ENCODE results near the gene PCDHB11.

PCDHB11 gene

DNA sequence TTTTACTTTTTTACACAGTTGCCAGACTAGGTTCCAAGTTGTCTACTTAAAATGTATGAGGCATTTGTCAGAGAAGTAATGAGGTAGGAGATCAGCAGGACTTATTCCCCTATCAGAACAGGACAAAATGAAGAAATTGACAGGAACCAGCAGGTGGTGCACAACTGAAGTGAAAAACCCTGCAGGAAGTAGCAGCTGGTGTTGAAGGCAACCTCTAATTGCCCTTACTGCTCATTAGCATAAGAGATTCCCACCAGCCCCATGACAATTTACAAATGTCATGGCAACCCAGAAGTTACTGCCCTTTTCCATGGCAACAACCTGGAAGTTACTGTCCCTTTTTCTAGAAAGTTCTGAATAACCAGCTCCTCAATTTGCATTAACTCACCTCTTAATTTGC is 51.1 kb downstream of the PCDHB11 start:
- DNase-seq (ENCODE audit: low read depth): no peak
- no peak overlapping the region for H3K4me3 ChIP-seq (ENCODE audit: low read length)
- TF ChIP-seq, protein P1, sequence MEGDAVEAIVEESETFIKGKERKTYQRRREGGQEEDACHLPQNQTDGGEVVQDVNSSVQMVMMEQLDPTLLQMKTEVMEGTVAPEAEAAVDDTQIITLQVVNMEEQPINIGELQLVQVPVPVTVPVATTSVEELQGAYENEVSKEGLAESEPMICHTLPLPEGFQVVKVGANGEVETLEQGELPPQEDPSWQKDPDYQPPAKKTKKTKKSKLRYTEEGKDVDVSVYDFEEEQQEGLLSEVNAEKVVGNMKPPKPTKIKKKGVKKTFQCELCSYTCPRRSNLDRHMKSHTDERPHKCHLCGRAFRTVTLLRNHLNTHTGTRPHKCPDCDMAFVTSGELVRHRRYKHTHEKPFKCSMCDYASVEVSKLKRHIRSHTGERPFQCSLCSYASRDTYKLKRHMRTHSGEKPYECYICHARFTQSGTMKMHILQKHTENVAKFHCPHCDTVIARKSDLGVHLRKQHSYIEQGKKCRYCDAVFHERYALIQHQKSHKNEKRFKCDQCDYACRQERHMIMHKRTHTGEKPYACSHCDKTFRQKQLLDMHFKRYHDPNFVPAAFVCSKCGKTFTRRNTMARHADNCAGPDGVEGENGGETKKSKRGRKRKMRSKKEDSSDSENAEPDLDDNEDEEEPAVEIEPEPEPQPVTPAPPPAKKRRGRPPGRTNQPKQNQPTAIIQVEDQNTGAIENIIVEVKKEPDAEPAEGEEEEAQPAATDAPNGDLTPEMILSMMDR (conservative IDR thresholded peaks at IDR 0.05; ENCODE audit: low read depth, low read length): no peak

Measured in retinal pigment epithelial cell (primary cell).